Stomach smooth muscle (tissue), 2 donors: ENCODE results near the gene WASF1.
A peak's percentile ranks its signal among the peaks of the same experiment; 100 is the strongest.

Experiments used
- H3K27ac ChIP-seq: one replicate; pipeline ENCODE4 v1.7.0; 2013; ENCODE audit warnings: mild to moderate bottlenecking, low read length, inconsistent platforms
- H3K27me3 ChIP-seq, 2 donors: one replicate each; pipeline ENCODE4 v1.7.0; 2013; ENCODE audit warnings: low read length in 2 of 2; ENCODE audit not compliant: insufficient read depth in 2 of 2, control insufficient read depth in 1 of 2
- H3K36me3 ChIP-seq, 2 donors: one replicate each; pipeline ENCODE4 v1.7.0; 2013; ENCODE audit warnings: low read length in 2 of 2; ENCODE audit not compliant: control insufficient read depth in 2 of 2, insufficient read depth in 2 of 2
- H3K4me1 ChIP-seq: one replicate; pipeline ENCODE4 v1.7.0; 2013; ENCODE audit warnings: low read length; ENCODE audit not compliant: control insufficient read depth, insufficient read depth
- H3K4me3 ChIP-seq, 2 donors: one replicate each; pipeline ENCODE4 v1.7.0; 2013; ENCODE audit warnings: low read length in 2 of 2
- H3K9ac ChIP-seq, 2 donors: one replicate each; pipeline ENCODE4 v1.7.0; 2013; ENCODE audit warnings: low read length in 2 of 2, mild to moderate bottlenecking in 1 of 2
- H3K9me3 ChIP-seq, 2 donors: one replicate each; pipeline ENCODE4 v1.7.0; 2013; ENCODE audit warnings: low read length in 2 of 2; ENCODE audit not compliant: control insufficient read depth in 2 of 2
- donor health status: healthy.
- donor health status: Pancreatic carcinoma.

WASF1 gene

DNA sequence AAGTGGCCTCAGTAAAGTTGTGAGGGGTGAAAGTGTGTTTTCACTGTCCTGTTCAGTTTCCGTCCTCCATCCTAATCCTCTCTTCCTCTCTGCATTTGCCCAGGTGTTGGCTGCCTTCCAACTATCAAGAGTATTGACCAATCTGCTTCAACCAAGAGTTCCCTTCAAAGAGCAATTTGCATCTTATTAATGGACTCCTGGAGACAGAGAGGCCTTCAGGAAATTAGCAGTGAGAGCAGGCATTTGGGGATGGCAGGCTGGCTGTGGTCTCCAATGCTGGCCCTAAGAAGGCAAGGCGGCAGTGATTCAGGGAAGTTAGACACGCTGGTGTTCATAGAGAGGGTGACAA is 124.1 kb downstream of the WASF1 start:
- Histone ChIP-seq H3K4me3 (no peak overlapping the region), H3K27ac (no peak overlapping the region), H3K27me3 (peaks cover 1 to 2% of the 10 kb centered on the region in 2 donors), H3K9ac (no peak overlapping the region), H3K4me1 (peaks cover 2% of the 10 kb centered on the region), H3K9me3 (no peaks in the 10 kb centered on the region), H3K36me3 (no peaks in the 10 kb centered on the region)

- Histone ChIP-seq H3K36me3 (no peaks in the 10 kb centered on the region), H3K4me3 (no peak overlapping the region), H3K9ac (no peak overlapping the region), H3K27ac (no peak overlapping the region), H3K9me3 (no peaks in the 10 kb centered on the region), H3K4me1 (peaks cover 2% of the 10 kb centered on the region), H3K27me3 (peaks cover 0 to 2% of the 10 kb centered on the region in 2 donors)
Observed at GRCh38 chr6:110054664-110055386, 124.6 kb downstream of the WASF1 start.

DNA sequence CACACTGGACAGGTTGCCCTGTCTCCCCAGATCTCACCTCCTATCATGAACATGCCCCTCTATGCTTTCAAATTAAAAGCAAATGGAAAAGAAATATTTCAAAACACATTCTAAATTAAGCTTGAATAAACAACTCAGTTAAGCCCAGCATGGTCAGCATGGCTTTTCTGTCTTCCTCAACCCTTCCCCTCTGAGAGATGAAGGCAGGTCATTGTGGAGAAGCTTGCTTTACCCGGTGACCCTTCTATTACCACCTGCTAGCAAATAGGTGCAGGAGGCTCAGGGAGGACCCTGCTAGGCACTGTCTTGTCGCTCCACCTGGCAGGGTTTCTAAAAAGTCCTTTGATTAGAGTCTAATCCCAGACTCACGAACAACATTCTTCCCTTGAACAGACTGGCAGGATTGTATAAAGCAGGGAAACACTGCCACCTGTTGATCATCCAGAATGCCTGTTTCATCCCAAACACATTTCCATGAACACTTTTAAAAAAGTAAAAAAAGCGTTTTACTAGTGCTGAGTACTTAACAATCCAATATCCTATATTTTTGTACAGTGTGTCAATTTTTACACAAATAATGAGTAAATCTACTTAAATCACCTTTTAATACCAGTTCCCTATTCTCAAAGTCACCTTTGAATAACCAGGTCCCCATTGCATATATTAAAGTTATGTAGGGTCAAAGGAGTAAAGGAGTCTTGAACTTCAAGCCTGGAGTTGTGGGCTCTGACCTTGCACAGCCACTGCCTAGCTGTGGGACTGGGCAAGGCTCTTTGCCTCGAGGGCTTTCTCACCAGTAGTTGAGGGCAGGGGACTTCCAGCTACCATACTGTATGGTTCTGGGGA is 125.9 kb downstream of the WASF1 start:
- no peak overlapping the region for H3K9ac ChIP-seq
- H3K27ac ChIP-seq: no peak overlapping the region
- no peaks in the 10 kb centered on the region for H3K9me3 ChIP-seq
- H3K4me3 ChIP-seq: peak overlapping the region in 1 of 2 donors; percentile 44
- H3K27me3 ChIP-seq: peaks cover 0 to 2% of the 10 kb centered on the region in 2 donors
- H3K36me3 ChIP-seq: no peaks in the 10 kb centered on the region
- H3K4me1 ChIP-seq: peaks cover 2% of the 10 kb centered on the region

- Histone ChIP-seq H3K4me1 (peaks cover 2% of the 10 kb centered on the region), H3K27ac (no peak overlapping the region), H3K27me3 (peaks cover 0 to 2% of the 10 kb centered on the region in 2 donors), H3K36me3 (no peaks in the 10 kb centered on the region), H3K4me3 (no peak overlapping the region), H3K9me3 (peaks cover 0 to 2% of the 10 kb centered on the region in 2 donors), H3K9ac (no peak overlapping the region)
Observed at GRCh38 chr6:110050440-110050813, 129.0 kb downstream of the WASF1 start.
